Endothelial cell of umbilical vein (primary cell): Measurements from ENCODE around the gene DOCK1.

Source experiments
- EZH2 ChIP-seq: IDR thresholded peaks from 2 replicates; pipeline ENCODE4 v1.6.1; 2012; ENCODE audit warnings: borderline replicate concordance, low read depth, mild to moderate bottlenecking, moderate library complexity, low read length, inconsistent platforms; ENCODE audit not compliant: severe bottlenecking
- FOS ChIP-seq: IDR thresholded peaks from 2 replicates; pipeline ENCODE4 v1.6.1; 2011; ENCODE audit warnings: mild to moderate bottlenecking, low read length, moderate library complexity, borderline replicate concordance; ENCODE audit not compliant: insufficient read depth
- GATA2 ChIP-seq: IDR thresholded peaks from 2 replicates; pipeline ENCODE4 v1.7.0; 2011; ENCODE audit warnings: low read depth, mild to moderate bottlenecking, moderate library complexity, mixed read lengths, low read length; ENCODE audit not compliant: insufficient read length, insufficient read depth
- JUN ChIP-seq: IDR thresholded peaks from 2 replicates; pipeline ENCODE4 v1.6.1; 2011; ENCODE audit warnings: borderline replicate concordance, low read depth; ENCODE audit not compliant: insufficient read length, insufficient read depth
- MYC ChIP-seq: IDR thresholded peaks from one replicate; pipeline ENCODE4 v1.6.1; 2011; ENCODE audit warnings: mild to moderate bottlenecking, low read depth, low read length
- POLR2A ChIP-seq: IDR thresholded peaks from 2 replicates; pipeline ENCODE4 v1.6.1; 2012; ENCODE audit warnings: low read depth, mild to moderate bottlenecking, control low read depth, low read length
- POLR2AphosphoS5 ChIP-seq: IDR thresholded peaks from 2 replicates; pipeline ENCODE4 v1.6.1; 2012; ENCODE audit warnings: low read depth, mild to moderate bottlenecking, control low read depth, low read length, moderate library complexity; ENCODE audit not compliant: insufficient read depth
- TF ChIP-seq, protein P1 (sequence below), 2 donors: IDR thresholded peaks; 1 replicate in 1 of 2; 2 replicates in 1 of 2; pipeline ENCODE4 v1.5.1; 2011; ENCODE audit warnings: low read length in 2 of 2, mild to moderate bottlenecking in 2 of 2, moderate library complexity in 2 of 2, control low read depth in 1 of 2, inconsistent platforms in 1 of 2, low read depth in 1 of 2; ENCODE audit not compliant: insufficient read depth in 1 of 2; ENCODE audit errors: extremely low read depth in 1 of 2

GRCh38 chr10:127354255-127354654, 449.0 kb downstream of the DOCK1 start:
- TF ChIP-seq, protein P1, sequence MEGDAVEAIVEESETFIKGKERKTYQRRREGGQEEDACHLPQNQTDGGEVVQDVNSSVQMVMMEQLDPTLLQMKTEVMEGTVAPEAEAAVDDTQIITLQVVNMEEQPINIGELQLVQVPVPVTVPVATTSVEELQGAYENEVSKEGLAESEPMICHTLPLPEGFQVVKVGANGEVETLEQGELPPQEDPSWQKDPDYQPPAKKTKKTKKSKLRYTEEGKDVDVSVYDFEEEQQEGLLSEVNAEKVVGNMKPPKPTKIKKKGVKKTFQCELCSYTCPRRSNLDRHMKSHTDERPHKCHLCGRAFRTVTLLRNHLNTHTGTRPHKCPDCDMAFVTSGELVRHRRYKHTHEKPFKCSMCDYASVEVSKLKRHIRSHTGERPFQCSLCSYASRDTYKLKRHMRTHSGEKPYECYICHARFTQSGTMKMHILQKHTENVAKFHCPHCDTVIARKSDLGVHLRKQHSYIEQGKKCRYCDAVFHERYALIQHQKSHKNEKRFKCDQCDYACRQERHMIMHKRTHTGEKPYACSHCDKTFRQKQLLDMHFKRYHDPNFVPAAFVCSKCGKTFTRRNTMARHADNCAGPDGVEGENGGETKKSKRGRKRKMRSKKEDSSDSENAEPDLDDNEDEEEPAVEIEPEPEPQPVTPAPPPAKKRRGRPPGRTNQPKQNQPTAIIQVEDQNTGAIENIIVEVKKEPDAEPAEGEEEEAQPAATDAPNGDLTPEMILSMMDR (IDR thresholded peaks at IDR 0.05; ENCODE audit: extremely low read depth in 1 of 2, insufficient read depth in 1 of 2, low read depth in 1 of 2, low read length in 2 of 2), result no peak
- no peak for TF ChIP-seq GATA2
- no peak for TF ChIP-seq POLR2A
- no peak for TF ChIP-seq POLR2AphosphoS5
- no peak for TF ChIP-seq FOS
- TF ChIP-seq EZH2, result no peak
- TF ChIP-seq MYC, result no peak
- no peak for TF ChIP-seq JUN
